Keratinocyte (primary cell): Measurements from ENCODE around the gene UMAD1. TPM values are rescaled to one million over a fixed set of nuclear protein-coding genes. Genes with fewer than 3 reads are reported as not detected.

ENCODE experiments used
- DNase-seq: peaks from one replicate; pipeline ENCODE4 v3.0.0-alpha.2; 2011; ENCODE audit warnings: low read depth, missing footprints, low spot score
- FAIRE-seq: peaks from 2 replicates; lab custom pipeline; 2011; peaks lifted over from hg19 to GRCh38; lab: Jason Lieb, UNC
- H2AFZ ChIP-seq: 2 replicates; pipeline ENCODE4 v1.6.0; 2012; ENCODE audit warnings: low read length, control low read depth, inconsistent platforms; ENCODE audit not compliant: control insufficient read depth
- H3K27ac ChIP-seq: 2 replicates; pipeline ENCODE4 v1.5.1; 2011; ENCODE audit warnings: low read length; ENCODE audit not compliant: control insufficient read depth, insufficient read depth
- H3K27me3 ChIP-seq: 3 replicates; pipeline ENCODE4 v1.6.0; 2011; ENCODE audit warnings: low read length; ENCODE audit not compliant: control insufficient read depth, insufficient read depth; ENCODE audit errors: extremely low read depth
- H3K36me3 ChIP-seq, 2 experiments: 2 replicates in 1 of 2; 3 replicates in 1 of 2; pipeline ENCODE4 v1.5.1; 2011; ENCODE audit warnings: low read length in 2 of 2, mild to moderate bottlenecking in 1 of 2; ENCODE audit not compliant: control insufficient read depth in 2 of 2, insufficient read depth in 2 of 2; ENCODE audit errors: extremely low read depth in 1 of 2
- H3K4me1 ChIP-seq: 3 replicates; pipeline ENCODE4 v1.5.1; 2011; ENCODE audit warnings: low read length; ENCODE audit not compliant: control insufficient read depth, insufficient read depth; ENCODE audit errors: extremely low read depth
- H3K4me2 ChIP-seq: 3 replicates; pipeline ENCODE4 v1.6.0; 2011; ENCODE audit warnings: low read depth, low read length; ENCODE audit not compliant: control insufficient read depth, insufficient read depth; ENCODE audit errors: extremely low read depth
- H3K4me3 ChIP-seq, 3 experiments: fragments of 200-600 bp in 1 of 3; sonication (generic) in 1 of 3; 2 replicates in 2 of 3; 3 replicates in 1 of 3; pipeline ENCODE4 v1.5.1; 2011 to 2016; ENCODE audit warnings: low read length in 3 of 3, mild to moderate bottlenecking in 3 of 3, control low read depth in 2 of 3, inconsistent platforms in 1 of 3, low read depth in 1 of 3, mixed read lengths in 1 of 3, mixed run types in 1 of 3, moderate library complexity in 1 of 3; ENCODE audit not compliant: control insufficient read depth in 2 of 3, insufficient read depth in 2 of 3; ENCODE audit errors: extremely low read depth in 1 of 3
- H3K79me2 ChIP-seq: 2 replicates; pipeline ENCODE4 v1.6.0; 2012; ENCODE audit warnings: low read length; ENCODE audit not compliant: control insufficient read depth, insufficient read depth
- H3K9ac ChIP-seq: 3 replicates; pipeline ENCODE4 v1.6.0; 2011; ENCODE audit warnings: low read length; ENCODE audit not compliant: control insufficient read depth, insufficient read depth; ENCODE audit errors: extremely low read depth
- H3K9me1 ChIP-seq: 3 replicates; pipeline ENCODE4 v1.6.0; 2011; ENCODE audit warnings: low read length; ENCODE audit not compliant: control insufficient read depth, insufficient read depth; ENCODE audit errors: extremely low read depth
- H3K9me3 ChIP-seq: 2 replicates; pipeline ENCODE4 v1.5.1; 2012; ENCODE audit warnings: low read depth, low read length; ENCODE audit not compliant: control insufficient read depth
- H4K20me1 ChIP-seq: 3 replicates; pipeline ENCODE4 v1.6.0; 2011; ENCODE audit warnings: low read length; ENCODE audit not compliant: control insufficient read depth, insufficient read depth; ENCODE audit errors: extremely low read depth
- CTCF ChIP-seq, 3 experiments: IDR thresholded peaks in 1 of 3; conservative IDR thresholded peaks in 1 of 3; optimal IDR thresholded peaks in 1 of 3; 2 replicates in 2 of 3; 3 replicates in 1 of 3; pipeline versions ENCODE3 to v1.5.1; 2011; ENCODE audit warnings: low read length in 3 of 3, mild to moderate bottlenecking in 3 of 3, moderate library complexity in 2 of 3, control low read depth in 1 of 3, inconsistent platforms in 1 of 3; ENCODE audit not compliant: insufficient read depth in 2 of 3; ENCODE audit errors: extremely low read depth in 1 of 3
- EZH2 ChIP-seq: IDR thresholded peaks from one replicate; pipeline ENCODE4 v1.6.1; 2012; ENCODE audit warnings: inconsistent platforms, mild to moderate bottlenecking, low read length, moderate library complexity
- dilution Hi-C: fragments of 300-500 bp; cut with MboI; formaldehyde crosslinking; loops from one replicate; pipeline ENCODE4 v1.7.0; 2020; ENCODE audit warnings: low sequenced_read_pairs; ENCODE audit not compliant: extremely low pct_ligation_motif_present
- polyA plus RNA-seq, 5 experiments: library from polyadenylated mRNA; depleted of rRNA in 3 of 5; stranded (reverse) in 3 of 5; stranded (forward) in 1 of 5; unstranded in 1 of 5; fragments of >200 nt; gene quantifications; 1 replicate in 1 of 5; 2 replicates in 3 of 5; 3 replicates in 1 of 5; pipeline versions ENCODE4 v1.2.1 to v1.2.3, GENCODE V29; 2011 to 2012; ENCODE audit warnings: missing spikeins in 2 of 5, low read depth in 1 of 5, low replicate concordance in 1 of 5

Gene UMAD1
- polyA plus RNA-seq, 1 donor (not counting 4 experiments of a cell fraction or from before 2014, with no cell fraction given) = 18.2 TPM

- no peak for DNase-seq
- dilution Hi-C loops = no loop called here
- no peak for FAIRE-seq
Observed at GRCh38 chr7:7881581-7881980, 241.0 kb downstream of the UMAD1 start.

GRCh38 chr7:7882888-7883287 is 242.3 kb downstream of the UMAD1 start:
- Histone ChIP-seq H3K27ac (no peak overlapping the region), H4K20me1 (no peaks in the 10 kb centered on the region), H3K27me3 (no peaks in the 10 kb centered on the region), H2AFZ (no peak overlapping the region), H3K9me3 (no peaks in the 10 kb centered on the region), H3K9me1 (no peaks in the 10 kb centered on the region), H3K4me2 (no peak overlapping the region), H3K4me3 (no peak overlapping the region), H3K36me3 (no peaks in the 10 kb centered on the region), H3K4me1 (no peaks in the 10 kb centered on the region), H3K79me2 (no peaks in the 10 kb centered on the region), H3K9ac (no peak overlapping the region)
- TF ChIP-seq EZH2 (no peak), CTCF (optimal IDR thresholded peaks at IDR 0.05 in 1 of 3, IDR thresholded peaks at IDR 0.05 in 1 of 3, conservative IDR thresholded peaks at IDR 0.05 in 1 of 3; ENCODE audit: extremely low read depth in 1 of 3, insufficient read depth in 2 of 3, low read length in 3 of 3) (no peak)
- dilution Hi-C loops = no loop called here
- no peak for DNase-seq
- FAIRE-seq = no peak

More at GRCh38 chr7:7881581-7881980, 241.0 kb downstream of the UMAD1 start:
- no peak overlapping the region for H3K4me3 ChIP-seq
- no peaks in the 10 kb centered on the region for H3K4me1 ChIP-seq
- no peak overlapping the region for H3K27ac ChIP-seq
- H3K9me3 ChIP-seq = no peaks in the 10 kb centered on the region
- TF ChIP-seq EZH2 (no peak), CTCF (optimal IDR thresholded peaks at IDR 0.05 in 1 of 3, IDR thresholded peaks at IDR 0.05 in 1 of 3, conservative IDR thresholded peaks at IDR 0.05 in 1 of 3; ENCODE audit: extremely low read depth in 1 of 3, insufficient read depth in 2 of 3, low read length in 3 of 3) (no peak)
- no peak overlapping the region for H2AFZ ChIP-seq
- no peaks in the 10 kb centered on the region for H3K27me3 ChIP-seq
- no peak overlapping the region for H3K9ac ChIP-seq
- H3K9me1 ChIP-seq = no peaks in the 10 kb centered on the region
- no peaks in the 10 kb centered on the region for H4K20me1 ChIP-seq
- no peak overlapping the region for H3K4me2 ChIP-seq
- no peaks in the 10 kb centered on the region for H3K36me3 ChIP-seq
- no peaks in the 10 kb centered on the region for H3K79me2 ChIP-seq
